Smooth muscle cell (in vitro differentiated cells): ENCODE data around the gene TPCN2. TPM values are rescaled to one million over a fixed set of nuclear protein-coding genes. Genes with fewer than 3 reads are reported as not detected.

Experiments used
- DNase-seq: peaks from one replicate; lab custom pipeline; 2025; ENCODE audit not compliant: unreplicated experiment; lab: John Stamatoyannopoulos, UW
- H2AFZ ChIP-seq: fragments of 200-600 bp; sonication (generic); 2 replicates; pipeline ENCODE4 v1.6.0; 2016; ENCODE audit warnings: antibody characterized with exemption, low read depth, mild to moderate bottlenecking
- H3F3A ChIP-seq: fragments of 200-600 bp; sonication (generic); 2 replicates; pipeline ENCODE4 v1.6.0; 2017; ENCODE audit warnings: antibody characterized with exemption, low read depth
- H3K27ac ChIP-seq: fragments of 200-600 bp; sonication (generic); 2 replicates; pipeline ENCODE4 v1.5.1; 2016; ENCODE audit warnings: low read depth, mild to moderate bottlenecking
- H3K27me3 ChIP-seq: fragments of 200-600 bp; sonication (generic); 2 replicates; pipeline ENCODE4 v1.6.1; 2016; ENCODE audit warnings: low read depth, mild to moderate bottlenecking
- H3K36me3 ChIP-seq: fragments of 200-600 bp; sonication (generic); 2 replicates; pipeline ENCODE4 v1.5.1; 2016; ENCODE audit warnings: low read depth
- H3K4me1 ChIP-seq: fragments of 200-600 bp; sonication (generic); 2 replicates; pipeline ENCODE4 v1.5.1; 2016; ENCODE audit warnings: low read depth
- H3K4me2 ChIP-seq: fragments of 200-600 bp; sonication (generic); 2 replicates; pipeline ENCODE4 v1.6.0; 2016; ENCODE audit warnings: mild to moderate bottlenecking
- H3K4me3 ChIP-seq: fragments of 200-600 bp; sonication (generic); 2 replicates; pipeline ENCODE4 v1.5.1; 2016; ENCODE audit warnings: mild to moderate bottlenecking
- H3K79me2 ChIP-seq: fragments of 200-600 bp; sonication (generic); 2 replicates; pipeline ENCODE4 v1.6.0; 2016; ENCODE audit warnings: low read depth, mild to moderate bottlenecking
- H3K9ac ChIP-seq: fragments of 200-600 bp; sonication (generic); 2 replicates; pipeline ENCODE4 v1.6.0; 2016; ENCODE audit warnings: low read depth
- H3K9me3 ChIP-seq: fragments of 200-600 bp; sonication (generic); replicated peaks from 2 replicates; pipeline ENCODE4 v1.5.1; 2016; ENCODE audit warnings: low read depth
- H4K20me1 ChIP-seq: fragments of 200-600 bp; sonication (generic); 2 replicates; pipeline ENCODE4 v1.6.0; 2016; ENCODE audit warnings: low read depth
- CTCF ChIP-seq: fragments of 200-600 bp; sonication (generic); IDR thresholded peaks from 2 replicates; pipeline ENCODE4 v1.5.1; 2017; ENCODE audit warnings: borderline replicate concordance, mild to moderate bottlenecking, antibody characterized with exemption; ENCODE audit not compliant: insufficient read depth, poor library complexity, severe bottlenecking
- WGBS: methylation state at CpG from one replicate; pipeline ENCODE4 v1.1.7; 2016; ENCODE audit warnings: low lambda C conversion rate; 5-methylcytosine and 5-hydroxymethylcytosine counted together
- polyA plus RNA-seq: library from polyadenylated mRNA; unstranded; fragments of >200 nt; fragmentation: Nextera tagmentation; extraction: Ambion mirVana; gene quantifications from 2 replicates; pipeline ENCODE4 v1.2.1, GENCODE V29; 2016
- total RNA-seq: library from RNA; depleted of rRNA; stranded (reverse); fragments of >200 nt; gene quantifications from 2 replicates; pipeline ENCODE4 v1.2.3, GENCODE V29; 2014

Gene TPCN2
- total and polyA plus RNA-seq, 2 experiments from 2014 or later, result 7.4 to 10.5 TPM

- H3F3A ChIP-seq, result no peaks in the 10 kb centered on the region
- no peak overlapping the region for H2AFZ ChIP-seq
- no peak overlapping the region for H3K27ac ChIP-seq
- TF ChIP-seq CTCF, result no peak
- H4K20me1 ChIP-seq, result no peaks in the 10 kb centered on the region
- H3K9me3 ChIP-seq, result no peaks in the 10 kb centered on the region
- H3K79me2 ChIP-seq, result no peaks in the 10 kb centered on the region
- no peak overlapping the region for H3K9ac ChIP-seq
- no peak overlapping the region for H3K4me2 ChIP-seq
- no peaks in the 10 kb centered on the region for H3K27me3 ChIP-seq
- 95% methylated on average over 10 of the region's 10 CpGs for WGBS
- no peaks in the 10 kb centered on the region for H3K4me1 ChIP-seq
- H3K4me3 ChIP-seq, result no peak overlapping the region
- DNase-seq, result no peak
- no peaks in the 10 kb centered on the region for H3K36me3 ChIP-seq
These were observed 67.9 kb downstream of the TPCN2 start for GRCh38 chr11:69116671-69117070.

- Histone ChIP-seq H3K27me3 (no peaks in the 10 kb centered on the region), H3K79me2 (no peaks in the 10 kb centered on the region), H3K27ac (no peak overlapping the region), H4K20me1 (no peaks in the 10 kb centered on the region), H3K4me1 (peaks cover 8% of the 10 kb centered on the region), H3K9ac (no peak overlapping the region), H3K36me3 (no peaks in the 10 kb centered on the region), H3F3A (no peaks in the 10 kb centered on the region), H2AFZ (no peak overlapping the region), H3K9me3 (no peaks in the 10 kb centered on the region), H3K4me3 (no peak overlapping the region), H3K4me2 (no peak overlapping the region)
- 79% methylated on average over 2 of the region's 2 CpGs for WGBS
- no peak for TF ChIP-seq CTCF
- no peak for DNase-seq
These were observed 70.5 kb downstream of the TPCN2 start for GRCh38 chr11:69119190-69119589.

GRCh38 chr11:69120096-69120875 lies 71.6 kb downstream of the TPCN2 start:
- no peaks in the 10 kb centered on the region for H3F3A ChIP-seq
- H3K9ac ChIP-seq, result no peak overlapping the region
- no peak overlapping the region for H3K4me3 ChIP-seq
- no peaks in the 10 kb centered on the region for H3K79me2 ChIP-seq
- H4K20me1 ChIP-seq, result no peaks in the 10 kb centered on the region
- no peaks in the 10 kb centered on the region for H3K36me3 ChIP-seq
- no peak overlapping the region for H3K4me2 ChIP-seq
- WGBS, result 94% methylated on average over 21 of the region's 21 CpGs
- no peaks in the 10 kb centered on the region for H3K9me3 ChIP-seq
- H3K27ac ChIP-seq, result no peak overlapping the region
- no peak for TF ChIP-seq CTCF
- no peak overlapping the region for H2AFZ ChIP-seq
- H3K4me1 ChIP-seq, result peaks cover 8% of the 10 kb centered on the region
- DNase-seq, result no peak
- no peaks in the 10 kb centered on the region for H3K27me3 ChIP-seq

- no peak overlapping the region for H2AFZ ChIP-seq
- no peak overlapping the region for H3K27ac ChIP-seq
- no peak for DNase-seq
These were observed 72.3 kb downstream of the TPCN2 start for GRCh38 chr11:69121021-69121420.

More at GRCh38 chr11:69121021-69121420, 72.3 kb downstream of the TPCN2 start:
- Histone ChIP-seq H3K9ac (no peak overlapping the region), H3K4me2 (no peak overlapping the region), H3K79me2 (no peaks in the 10 kb centered on the region), H3K36me3 (no peaks in the 10 kb centered on the region), H3K4me1 (peaks cover 8% of the 10 kb centered on the region), H3K4me3 (no peak overlapping the region), H3K9me3 (no peaks in the 10 kb centered on the region), H3F3A (no peaks in the 10 kb centered on the region), H3K27me3 (no peaks in the 10 kb centered on the region), H4K20me1 (no peaks in the 10 kb centered on the region)
- TF ChIP-seq CTCF, result no peak
- WGBS, result 91% methylated on average over 9 of the region's 9 CpGs
